GM12874 (cell line): ENCODE results near the gene PRDX5.

ENCODE experiments used
- TF ChIP-seq, protein P1 (sequence below): IDR thresholded peaks from 2 replicates; pipeline ENCODE4 v1.5.1; 2011; ENCODE audit warnings: low read depth, mild to moderate bottlenecking, control low read depth, low read length, moderate library complexity; ENCODE audit not compliant: insufficient read depth

Gene PRDX5

GRCh38 chr11:64291752-64292459 is 26.0 kb upstream of the PRDX5 start:
- TF ChIP-seq, protein P1, sequence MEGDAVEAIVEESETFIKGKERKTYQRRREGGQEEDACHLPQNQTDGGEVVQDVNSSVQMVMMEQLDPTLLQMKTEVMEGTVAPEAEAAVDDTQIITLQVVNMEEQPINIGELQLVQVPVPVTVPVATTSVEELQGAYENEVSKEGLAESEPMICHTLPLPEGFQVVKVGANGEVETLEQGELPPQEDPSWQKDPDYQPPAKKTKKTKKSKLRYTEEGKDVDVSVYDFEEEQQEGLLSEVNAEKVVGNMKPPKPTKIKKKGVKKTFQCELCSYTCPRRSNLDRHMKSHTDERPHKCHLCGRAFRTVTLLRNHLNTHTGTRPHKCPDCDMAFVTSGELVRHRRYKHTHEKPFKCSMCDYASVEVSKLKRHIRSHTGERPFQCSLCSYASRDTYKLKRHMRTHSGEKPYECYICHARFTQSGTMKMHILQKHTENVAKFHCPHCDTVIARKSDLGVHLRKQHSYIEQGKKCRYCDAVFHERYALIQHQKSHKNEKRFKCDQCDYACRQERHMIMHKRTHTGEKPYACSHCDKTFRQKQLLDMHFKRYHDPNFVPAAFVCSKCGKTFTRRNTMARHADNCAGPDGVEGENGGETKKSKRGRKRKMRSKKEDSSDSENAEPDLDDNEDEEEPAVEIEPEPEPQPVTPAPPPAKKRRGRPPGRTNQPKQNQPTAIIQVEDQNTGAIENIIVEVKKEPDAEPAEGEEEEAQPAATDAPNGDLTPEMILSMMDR: no peak

DNA sequence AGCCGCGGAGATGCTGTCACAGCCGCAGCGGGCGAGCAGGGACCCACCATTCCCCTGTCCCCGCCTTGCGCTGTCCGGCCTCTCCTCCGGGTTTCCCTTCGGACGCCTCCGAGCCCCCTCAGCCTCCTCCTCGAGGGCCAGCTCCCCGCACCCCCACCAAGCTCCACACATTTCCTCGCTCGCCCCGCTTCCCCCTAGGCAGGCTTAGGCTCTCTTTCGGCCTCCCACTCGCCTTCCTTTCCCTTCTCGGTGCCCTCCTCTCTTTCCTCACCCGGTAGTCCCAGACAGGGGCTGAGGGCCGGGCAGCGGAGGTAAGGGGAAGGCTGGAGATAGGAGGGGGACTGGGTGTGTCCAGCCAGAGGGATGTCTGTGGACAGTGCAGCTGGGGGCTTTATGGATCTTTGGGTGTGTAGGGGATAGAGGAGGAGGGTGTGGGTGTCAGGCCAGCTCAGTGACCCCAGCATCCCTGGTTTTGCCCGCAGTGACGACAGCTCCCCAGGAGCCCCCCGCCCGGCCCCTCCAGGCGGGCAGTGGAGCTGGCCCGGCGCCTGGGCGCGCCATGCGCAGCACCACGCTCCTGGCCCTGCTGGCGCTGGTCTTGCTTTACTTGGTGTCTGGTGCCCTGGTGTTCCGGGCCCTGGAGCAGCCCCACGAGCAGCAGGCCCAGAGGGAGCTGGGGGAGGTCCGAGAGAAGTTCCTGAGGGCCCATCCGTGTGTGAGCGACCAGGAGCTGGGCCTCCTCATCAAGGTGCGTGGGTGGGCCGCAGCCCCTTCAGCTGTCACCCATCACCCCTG is 25.3 kb upstream of the PRDX5 start:
- TF ChIP-seq, protein P1: no peak

GRCh38 chr11:64294774-64295173 is 23.1 kb upstream of the PRDX5 start:
- TF ChIP-seq, protein P1: no peak

GRCh38 chr11:64295760-64296159 is 22.2 kb upstream of the PRDX5 start:
- TF ChIP-seq, protein P1: no peak

DNA sequence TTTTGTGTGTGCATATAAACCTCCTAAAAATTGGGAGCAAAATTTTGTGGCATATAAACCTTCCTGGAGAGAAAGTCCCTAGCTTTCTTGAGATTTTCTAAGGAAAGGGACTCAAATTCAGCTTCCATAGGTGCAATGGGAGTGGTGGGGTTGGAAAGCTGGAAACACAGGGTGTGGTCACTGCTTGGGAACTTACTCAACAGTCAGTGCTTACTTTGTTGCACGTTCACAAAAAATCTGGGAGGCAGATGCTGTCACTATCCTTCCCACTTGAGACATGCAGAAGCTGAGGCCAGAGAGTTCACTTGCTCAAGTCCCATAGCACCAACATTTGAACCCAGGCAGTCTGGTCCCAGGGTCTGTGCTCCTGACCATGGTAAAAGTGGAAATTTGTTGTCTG is 21.7 kb upstream of the PRDX5 start:
- TF ChIP-seq, protein P1: no peak

DNA sequence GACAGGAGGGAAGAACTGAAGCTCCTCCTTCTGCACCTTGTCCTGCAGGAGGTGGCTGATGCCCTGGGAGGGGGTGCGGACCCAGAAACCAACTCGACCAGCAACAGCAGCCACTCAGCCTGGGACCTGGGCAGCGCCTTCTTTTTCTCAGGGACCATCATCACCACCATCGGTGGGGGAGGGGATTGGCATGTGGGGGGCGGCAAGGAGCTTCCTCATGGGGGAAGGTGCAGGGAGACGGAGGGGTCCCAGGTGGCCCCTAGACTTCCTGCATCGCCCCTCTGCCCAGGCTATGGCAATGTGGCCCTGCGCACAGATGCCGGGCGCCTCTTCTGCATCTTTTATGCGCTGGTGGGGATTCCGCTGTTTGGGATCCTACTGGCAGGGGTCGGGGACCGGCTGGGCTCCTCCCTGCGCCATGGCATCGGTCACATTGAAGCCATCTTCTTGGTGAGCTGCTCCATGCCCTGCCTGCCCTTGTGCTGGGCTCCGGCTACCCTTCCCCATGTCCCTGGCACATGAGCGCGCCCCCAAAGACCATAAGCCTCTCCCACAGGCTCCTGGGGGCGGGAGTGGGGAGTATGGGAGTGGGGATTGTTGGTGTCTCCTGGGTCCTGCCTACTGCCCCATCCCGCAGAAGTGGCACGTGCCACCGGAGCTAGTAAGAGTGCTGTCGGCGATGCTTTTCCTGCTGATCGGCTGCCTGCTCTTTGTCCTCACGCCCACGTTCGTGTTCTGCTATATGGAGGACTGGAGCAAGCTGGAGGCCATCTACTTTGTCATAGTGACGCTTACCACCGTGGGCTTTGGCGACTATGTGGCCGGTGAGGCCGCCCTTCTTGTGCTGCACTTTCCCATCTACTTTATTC is 20.9 kb upstream of the PRDX5 start:
- TF ChIP-seq, protein P1: no peak
